Hepatocyte (in vitro differentiated cells): ENCODE data around the gene TTC7B. TPM values are rescaled to one million over a fixed set of nuclear protein-coding genes. Genes with fewer than 3 reads are reported as not detected.

Experiments
- DNase-seq: peaks from one replicate; pipeline ENCODE4 v3.0.0-alpha.2; 2016; ENCODE audit warnings: low spot score
- H2AFZ ChIP-seq: fragments of 200-600 bp; sonication (generic); 2 replicates; pipeline ENCODE4 v1.6.0; 2016; ENCODE audit warnings: antibody characterized with exemption, mild to moderate bottlenecking
- H3K27ac ChIP-seq: fragments of 200-600 bp; sonication (generic); 2 replicates; pipeline ENCODE4 v1.5.1; 2016; ENCODE audit warnings: mild to moderate bottlenecking
- H3K27me3 ChIP-seq: fragments of 200-600 bp; sonication (generic); 2 replicates; pipeline ENCODE4 v1.6.1; 2016
- H3K36me3 ChIP-seq: fragments of 200-600 bp; sonication (generic); replicated peaks from 2 replicates; pipeline ENCODE4 v1.5.1; 2016; ENCODE audit warnings: low read depth; ENCODE audit not compliant: insufficient read depth
- H3K4me1 ChIP-seq: fragments of 200-600 bp; sonication (generic); 2 replicates; pipeline ENCODE4 v1.5.1; 2016; ENCODE audit warnings: mild to moderate bottlenecking, moderate library complexity; ENCODE audit not compliant: insufficient read depth
- H3K4me2 ChIP-seq: fragments of 200-600 bp; sonication (generic); 2 replicates; pipeline ENCODE4 v1.6.0; 2016
- H3K4me3 ChIP-seq: fragments of 200-600 bp; sonication (generic); 2 replicates; pipeline ENCODE4 v1.5.1; 2016; ENCODE audit warnings: mild to moderate bottlenecking
- H3K79me2 ChIP-seq: fragments of 200-600 bp; sonication (generic); 2 replicates; pipeline ENCODE4 v1.6.0; 2017; ENCODE audit warnings: mild to moderate bottlenecking
- H3K9me2 ChIP-seq: fragments of 200-600 bp; sonication (generic); replicated peaks from 2 replicates; pipeline ENCODE4 v1.6.0; 2017; ENCODE audit warnings: mild to moderate bottlenecking; ENCODE audit not compliant: insufficient read depth
- H3K9me3 ChIP-seq: fragments of 200-600 bp; sonication (generic); 2 replicates; pipeline ENCODE4 v1.5.1; 2016; ENCODE audit warnings: low read depth, mild to moderate bottlenecking
- H4K20me1 ChIP-seq: fragments of 200-600 bp; sonication (generic); 2 replicates; pipeline ENCODE4 v1.6.0; 2016; ENCODE audit warnings: mild to moderate bottlenecking; ENCODE audit not compliant: insufficient read depth, poor library complexity, severe bottlenecking
- CTCF ChIP-seq: fragments of 200-600 bp; sonication (generic); IDR thresholded peaks from 2 replicates; pipeline ENCODE4 v1.5.1; 2016; ENCODE audit warnings: antibody characterized with exemption, mild to moderate bottlenecking; ENCODE audit not compliant: poor library complexity
- EZH2 ChIP-seq: fragments of 200-600 bp; sonication (generic); IDR thresholded peaks from 2 replicates; pipeline ENCODE4 v1.6.1; 2016; ENCODE audit warnings: antibody characterized with exemption, mild to moderate bottlenecking, borderline replicate concordance
- EZH2phosphoT487 ChIP-seq: fragments of 200-600 bp; sonication (generic); IDR thresholded peaks from one replicate; pipeline ENCODE4 v1.6.1; 2018; ENCODE audit warnings: antibody characterized with exemption, mild to moderate bottlenecking, low read depth, moderate library complexity; ENCODE audit not compliant: unreplicated experiment, severe bottlenecking
- WGBS: methylation state at CpG from one replicate; pipeline ENCODE4 v1.1.6; 2016; ENCODE audit warnings: low lambda C conversion rate; ENCODE audit errors: missing lambda C conversion rate; 5-methylcytosine and 5-hydroxymethylcytosine counted together
- polyA plus RNA-seq: library from polyadenylated mRNA; unstranded; fragments of >200 nt; fragmentation: Nextera tagmentation; extraction: Ambion mirVana; gene quantifications from 2 replicates; pipeline ENCODE4 v1.2.1, GENCODE V29; 2016
- total RNA-seq: library from RNA; depleted of rRNA; stranded (reverse); fragments of >200 nt; gene quantifications from 2 replicates; pipeline ENCODE4 v1.2.3, GENCODE V29; 2014

The TTC7B gene
- total and polyA plus RNA-seq, 2 experiments from 2014 or later, result 10.7 to 25.5 TPM

- H3K27me3 ChIP-seq, result no peaks in the 10 kb centered on the region
- WGBS, result 65% methylated on average over 2 of the region's 2 CpGs
- DNase-seq, result no peak
These were observed 119.1 kb downstream of the TTC7B start for GRCh38 chr14:90697132-90697531.

GRCh38 chr14:90696720-90697119 lies 119.5 kb downstream of the TTC7B start:
- no peak overlapping the region for H3K4me2 ChIP-seq
- no peaks in the 10 kb centered on the region for H3K36me3 ChIP-seq
- no peaks in the 10 kb centered on the region for H3K79me2 ChIP-seq
- H3K9me2 ChIP-seq, result no peaks in the 10 kb centered on the region
- 79% methylated on average over 4 of the region's 4 CpGs for WGBS
- no peak overlapping the region for H3K4me3 ChIP-seq
- no peaks in the 10 kb centered on the region for H4K20me1 ChIP-seq
- peak overlapping the region; percentile 3 for H3K27ac ChIP-seq
- H3K27me3 ChIP-seq, result no peaks in the 10 kb centered on the region
- no peaks in the 10 kb centered on the region for H3K9me3 ChIP-seq
- DNase-seq, result no peak
- TF ChIP-seq EZH2 (no peak), CTCF (no peak), EZH2phosphoT487 (no peak)
- peaks cover 5% of the 10 kb centered on the region for H3K4me1 ChIP-seq
- H2AFZ ChIP-seq, result no peak overlapping the region

More at GRCh38 chr14:90697132-90697531, 119.1 kb downstream of the TTC7B start:
- Histone ChIP-seq H3K4me1 (peaks cover 5% of the 10 kb centered on the region), H3K9me3 (no peaks in the 10 kb centered on the region), H3K4me3 (no peak overlapping the region), H3K79me2 (no peaks in the 10 kb centered on the region), H2AFZ (no peak overlapping the region), H3K4me2 (peak overlapping the region; percentile 54), H3K9me2 (no peaks in the 10 kb centered on the region), H4K20me1 (no peaks in the 10 kb centered on the region), H3K36me3 (no peaks in the 10 kb centered on the region), H3K27ac (peak overlapping the region; percentile 3)
- no peak for TF ChIP-seq EZH2
- no peak for TF ChIP-seq EZH2phosphoT487
- TF ChIP-seq CTCF, result no peak

- 85% methylated on average over 12 of the region's 12 CpGs for WGBS
- H3K9me3 ChIP-seq, result no peaks in the 10 kb centered on the region
- DNase-seq, result no peak
These were observed 120.1 kb downstream of the TTC7B start for GRCh38 chr14:90695997-90696660.

More at GRCh38 chr14:90695997-90696660, 120.1 kb downstream of the TTC7B start:
- Histone ChIP-seq H3K79me2 (no peaks in the 10 kb centered on the region), H2AFZ (no peak overlapping the region), H3K4me2 (no peak overlapping the region), H3K27ac (no peak overlapping the region), H3K27me3 (no peaks in the 10 kb centered on the region), H3K4me3 (no peak overlapping the region), H3K36me3 (no peaks in the 10 kb centered on the region), H3K9me2 (no peaks in the 10 kb centered on the region), H4K20me1 (no peaks in the 10 kb centered on the region), H3K4me1 (peaks cover 5% of the 10 kb centered on the region)
- TF ChIP-seq CTCF (no peak), EZH2 (no peak), EZH2phosphoT487 (no peak)
